AG10803 (cell line): ENCODE data around the gene HAVCR2.

Source experiments
- DNase-seq: peaks from one replicate; pipeline ENCODE4 v3.0.0; 2010; ENCODE audit warnings: low read depth
- H3K4me3 ChIP-seq: 2 replicates; pipeline ENCODE4 v1.5.1; 2011; ENCODE audit warnings: mild to moderate bottlenecking, low read length, control low read depth
- TF ChIP-seq, protein P1 (sequence below): conservative IDR thresholded peaks from 2 replicates; pipeline ENCODE4 v1.5.1; 2011; ENCODE audit warnings: mild to moderate bottlenecking, low read length, control low read depth, inconsistent platforms

The HAVCR2 gene

DNA sequence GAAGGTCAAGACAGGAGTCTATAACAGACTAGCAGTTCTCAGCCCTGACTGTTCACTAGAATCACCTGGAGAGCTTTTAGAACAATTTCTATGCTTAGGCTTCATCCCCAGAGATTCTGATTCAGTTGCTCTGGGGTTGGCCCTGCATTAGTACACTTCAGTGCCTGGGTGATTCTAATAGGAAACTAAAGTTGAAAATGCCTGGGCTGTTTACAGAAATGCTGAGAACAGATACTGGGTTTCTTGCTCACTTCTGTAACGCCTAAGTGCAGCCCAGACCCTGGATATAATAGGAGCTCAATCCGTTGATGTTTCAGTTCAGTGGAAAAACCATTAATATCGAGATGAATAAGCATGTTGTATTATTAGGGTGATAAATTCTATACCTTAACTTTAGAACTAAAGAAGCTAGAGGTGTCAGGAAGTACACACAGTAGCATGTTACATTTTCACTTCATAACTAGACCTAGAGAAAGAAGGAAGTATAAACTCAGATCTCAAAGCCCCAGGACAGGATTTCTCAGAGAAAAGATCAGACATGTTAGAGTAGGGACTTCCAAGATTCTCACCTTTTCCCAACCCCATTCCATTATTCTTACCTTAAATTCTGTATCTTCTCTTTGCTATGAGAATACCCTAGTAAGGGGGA, 20.4 kb downstream of the HAVCR2 start:
- DNase-seq = no peak
- TF ChIP-seq, protein P1, sequence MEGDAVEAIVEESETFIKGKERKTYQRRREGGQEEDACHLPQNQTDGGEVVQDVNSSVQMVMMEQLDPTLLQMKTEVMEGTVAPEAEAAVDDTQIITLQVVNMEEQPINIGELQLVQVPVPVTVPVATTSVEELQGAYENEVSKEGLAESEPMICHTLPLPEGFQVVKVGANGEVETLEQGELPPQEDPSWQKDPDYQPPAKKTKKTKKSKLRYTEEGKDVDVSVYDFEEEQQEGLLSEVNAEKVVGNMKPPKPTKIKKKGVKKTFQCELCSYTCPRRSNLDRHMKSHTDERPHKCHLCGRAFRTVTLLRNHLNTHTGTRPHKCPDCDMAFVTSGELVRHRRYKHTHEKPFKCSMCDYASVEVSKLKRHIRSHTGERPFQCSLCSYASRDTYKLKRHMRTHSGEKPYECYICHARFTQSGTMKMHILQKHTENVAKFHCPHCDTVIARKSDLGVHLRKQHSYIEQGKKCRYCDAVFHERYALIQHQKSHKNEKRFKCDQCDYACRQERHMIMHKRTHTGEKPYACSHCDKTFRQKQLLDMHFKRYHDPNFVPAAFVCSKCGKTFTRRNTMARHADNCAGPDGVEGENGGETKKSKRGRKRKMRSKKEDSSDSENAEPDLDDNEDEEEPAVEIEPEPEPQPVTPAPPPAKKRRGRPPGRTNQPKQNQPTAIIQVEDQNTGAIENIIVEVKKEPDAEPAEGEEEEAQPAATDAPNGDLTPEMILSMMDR = no peak
- no peak overlapping the region for H3K4me3 ChIP-seq

DNA sequence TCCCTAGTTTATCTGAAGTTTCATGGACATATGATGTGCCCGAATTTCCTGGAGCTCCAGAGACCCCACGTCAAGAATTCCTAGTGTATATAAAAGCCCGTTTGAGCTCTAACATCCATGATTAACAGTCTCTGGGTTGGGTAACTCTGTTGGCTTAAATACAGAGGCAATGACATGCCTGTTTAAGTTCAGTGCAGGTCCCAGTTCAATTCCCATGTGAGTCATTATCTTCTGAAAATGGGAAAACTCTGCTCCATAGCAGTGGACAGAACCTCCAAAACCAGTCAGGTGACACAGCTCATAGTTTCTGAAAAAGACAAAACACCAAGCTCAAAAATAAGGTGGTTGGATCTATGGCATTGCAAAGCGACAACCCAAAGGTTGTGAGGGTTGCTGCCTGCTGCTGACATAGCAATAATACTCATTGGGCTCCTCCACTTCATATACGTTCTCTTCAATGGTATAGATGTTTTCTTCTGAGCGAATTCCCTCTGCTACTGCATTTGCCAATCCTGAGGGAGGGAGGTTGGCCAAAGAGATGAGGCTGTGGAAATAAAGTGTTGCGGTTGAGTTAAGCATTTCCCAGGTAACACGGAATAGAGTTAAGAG, 22.0 kb downstream of the HAVCR2 start:
- TF ChIP-seq, protein P1 = no peak
- DNase-seq = no peak
- H3K4me3 ChIP-seq = no peak overlapping the region

DNA sequence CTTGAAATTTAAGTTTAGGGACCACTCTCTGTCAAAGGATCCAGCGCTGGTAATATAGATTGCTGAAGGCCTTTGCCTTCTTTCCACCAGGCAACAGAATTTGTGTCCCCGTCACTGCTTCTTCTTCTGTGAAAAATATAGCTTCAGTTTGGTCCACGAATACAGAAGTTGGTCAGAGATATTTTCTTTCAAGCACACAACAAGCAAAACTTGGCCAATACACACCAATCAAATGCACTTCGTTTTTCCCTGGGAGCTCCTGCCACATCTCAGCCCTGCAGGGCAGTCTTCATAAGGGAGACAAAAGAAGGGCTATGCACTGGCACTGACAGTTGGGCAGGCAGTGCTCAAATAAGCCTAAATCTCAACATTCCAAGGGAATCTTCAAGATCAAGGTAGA, 22.9 kb downstream of the HAVCR2 start:
- no peak overlapping the region for H3K4me3 ChIP-seq
- TF ChIP-seq, protein P1 = no peak
- DNase-seq = no peak

DNA sequence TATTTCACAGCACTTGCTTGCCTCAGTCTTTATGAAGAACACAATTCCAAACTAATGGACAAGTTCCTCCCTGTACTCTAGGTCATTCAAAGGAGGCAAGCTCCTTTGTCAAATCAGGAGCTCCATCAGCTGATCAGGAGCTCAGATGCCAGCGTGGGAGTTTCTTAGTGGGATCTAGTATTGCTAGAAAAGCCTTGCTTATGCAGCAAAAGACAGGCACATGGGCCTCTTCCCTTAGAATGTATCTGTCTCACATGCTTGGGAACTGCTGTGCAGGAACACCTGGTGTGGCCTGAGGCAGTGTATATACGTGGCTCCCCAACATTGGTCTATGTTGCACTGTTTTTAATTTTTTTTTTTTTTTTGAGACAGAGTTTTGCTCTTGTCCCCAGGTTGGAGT, 28.6 kb downstream of the HAVCR2 start:
- TF ChIP-seq, protein P1 = no peak
- DNase-seq = no peak
- no peak overlapping the region for H3K4me3 ChIP-seq

DNA sequence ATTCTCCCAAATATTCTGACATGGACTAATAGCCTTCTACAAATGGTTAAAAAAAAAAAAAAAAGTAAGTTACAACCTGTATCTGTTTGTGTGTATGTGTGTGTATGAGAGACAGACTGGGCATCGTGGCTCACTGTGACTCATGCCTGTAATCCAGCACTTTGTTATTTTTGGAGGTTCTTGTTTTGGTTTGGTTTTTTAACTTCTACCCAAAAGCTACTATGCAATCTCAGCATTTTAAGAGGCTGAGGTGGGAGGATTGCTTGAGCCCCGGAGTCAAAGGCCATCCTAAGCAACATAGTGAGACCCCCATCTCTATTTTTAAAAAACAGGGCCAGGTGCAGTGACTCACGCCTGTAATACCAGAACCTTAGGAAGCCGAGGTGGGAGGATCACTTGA, 32.3 kb downstream of the HAVCR2 start:
- TF ChIP-seq, protein P1 = no peak
- no peak overlapping the region for H3K4me3 ChIP-seq
- DNase-seq = peak; percentile 41

- TF ChIP-seq, protein P1 = no peak
- H3K4me3 ChIP-seq = no peak overlapping the region
- DNase-seq = no peak
Observed at GRCh38 chr5:157072508-157072907, 36.3 kb downstream of the HAVCR2 start.

DNA sequence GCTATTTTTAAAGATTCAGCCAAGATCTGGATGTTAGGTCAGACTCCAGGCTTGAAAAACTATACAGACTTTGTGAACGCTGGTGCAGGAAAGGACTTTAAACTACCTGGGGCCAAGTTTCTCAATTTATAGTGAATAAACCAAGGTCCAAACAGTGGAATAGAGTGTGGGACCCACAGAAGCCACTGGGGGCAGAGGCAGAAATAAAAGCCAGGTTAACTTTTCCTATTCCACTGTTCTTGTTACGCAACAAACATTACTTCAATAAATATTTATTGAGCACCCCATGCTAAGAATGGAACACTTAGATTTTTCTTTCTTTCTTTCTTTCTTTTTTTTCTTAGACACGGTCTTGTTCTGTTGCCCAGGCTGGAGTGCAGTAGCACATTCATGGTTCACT, 38.9 kb downstream of the HAVCR2 start:
- no peak for DNase-seq
- TF ChIP-seq, protein P1 = no peak
- H3K4me3 ChIP-seq = no peak overlapping the region
